IPS-NIHi11 (cell line): ENCODE results near the gene FNDC3B.
"Not testable (repeated sequence)": the region's sequence is repeated elsewhere in the genome, so short reads cannot be mapped to it uniquely, and the experiment has no call there.

Experiments
- DNase-seq: peaks from one replicate; pipeline ENCODE4 v3.0.0; 2012; ENCODE audit warnings: mixed read lengths, low spot score

FNDC3B gene

GRCh38 chr3:172033396-172033795 lies 6.0 kb upstream of the FNDC3B start:
- DNase-seq = no peak

GRCh38 chr3:172034786-172035685 lies 4.3 kb upstream of the FNDC3B start:
- peak; percentile 52 for DNase-seq

GRCh38 chr3:172036541-172037215 lies 2.7 kb upstream of the FNDC3B start:
- no peak for DNase-seq

GRCh38 chr3:172038798-172039435 lies 461 bp upstream of the FNDC3B start:
- DNase-seq = no peak

- DNase-seq = peak; percentile 86
These were observed 951 bp downstream of the FNDC3B start for GRCh38 chr3:172040078-172040980.

- peak; percentile 11 for DNase-seq
These were observed 1.9 kb downstream of the FNDC3B start for GRCh38 chr3:172040981-172041963.

GRCh38 chr3:172042136-172042662 lies 2.8 kb downstream of the FNDC3B start:
- DNase-seq = no peak

GRCh38 chr3:172042663-172043179 lies 3.3 kb downstream of the FNDC3B start:
- DNase-seq = not testable (repeated sequence)

- no peak for DNase-seq
These were observed 3.9 kb downstream of the FNDC3B start for GRCh38 chr3:172043233-172043632.

GRCh38 chr3:172043766-172044165 lies 4.4 kb downstream of the FNDC3B start:
- no peak for DNase-seq

GRCh38 chr3:172044833-172045585 lies 5.6 kb downstream of the FNDC3B start:
- no peak for DNase-seq

- DNase-seq = no peak
These were observed 7.0 kb downstream of the FNDC3B start for GRCh38 chr3:172046268-172046915.

GRCh38 chr3:172047567-172048115 lies 8.3 kb downstream of the FNDC3B start:
- DNase-seq = no peak

GRCh38 chr3:172048599-172048998 lies 9.2 kb downstream of the FNDC3B start:
- no peak for DNase-seq

- no peak for DNase-seq
These were observed 12.1 kb downstream of the FNDC3B start for GRCh38 chr3:172051310-172051956.

GRCh38 chr3:172051957-172052354 lies 12.6 kb downstream of the FNDC3B start:
- no peak for DNase-seq

GRCh38 chr3:172052405-172052804 lies 13.0 kb downstream of the FNDC3B start:
- no peak for DNase-seq
